DLD1 (cell line): ENCODE measurements around the gene SSH2.

Experiments used
- in situ Hi-C: cut with HindIII; loops from 2 replicates; pipeline ENCODE4 v1.10.0; 2017; ENCODE audit warnings: low sequenced_read_pairs

The SSH2 gene

GRCh38 chr17:29595107-29595942 lies 334.7 kb downstream of the SSH2 start:
- in situ Hi-C loops: no loop called here

GRCh38 chr17:29594519-29595090 lies 335.4 kb downstream of the SSH2 start:
- in situ Hi-C loops: no loop called here

GRCh38 chr17:29593591-29594518 lies 336.2 kb downstream of the SSH2 start:
- in situ Hi-C loops: no loop called here

- in situ Hi-C loops: no loop called here
Observed at GRCh38 chr17:29592850-29593551, 337.0 kb downstream of the SSH2 start, which contains the start of gene ANKRD13B. Gene ANKRD13B (plus strand): TSS chr17:29593132. CDS start chr17:29593622, 490 bp downstream.

GRCh38 chr17:29591737-29592608 lies 338.1 kb downstream of the SSH2 start:
- in situ Hi-C loops: no loop called here

- in situ Hi-C loops: no loop called here
Observed at GRCh38 chr17:29591146-29591736, 338.8 kb downstream of the SSH2 start.

- in situ Hi-C loops: no loop called here
Observed at GRCh38 chr17:29590411-29591145, 339.4 kb downstream of the SSH2 start.

- in situ Hi-C loops: no loop called here
Observed at GRCh38 chr17:29589524-29590410, 340.3 kb downstream of the SSH2 start, which contains the start of gene GIT1. Gene GIT1 (minus strand): TSS chr17:29589648. CDS start chr17:29589378, 270 bp downstream.

- in situ Hi-C loops: no loop called here
Observed at GRCh38 chr17:29588562-29589411, 341.2 kb downstream of the SSH2 start.

GRCh38 chr17:29588017-29588561 lies 341.9 kb downstream of the SSH2 start:
- in situ Hi-C loops: no loop called here

- in situ Hi-C loops: no loop called here
Observed at GRCh38 chr17:29587591-29587990, 342.4 kb downstream of the SSH2 start.

GRCh38 chr17:29586676-29587469 lies 343.2 kb downstream of the SSH2 start:
- in situ Hi-C loops: no loop called here

- in situ Hi-C loops: no loop called here
Observed at GRCh38 chr17:29585080-29585751, 344.8 kb downstream of the SSH2 start.

- in situ Hi-C loops: no loop called here
Observed at GRCh38 chr17:29584452-29585079, 345.5 kb downstream of the SSH2 start.
